NCI-H128 (cell line): ENCODE measurements around the gene LUC7L.
"Not testable (repeated sequence)": the region's sequence is repeated elsewhere in the genome, so short reads cannot be mapped to it uniquely, and the experiment has no call there.

Experiments used
- DNase-seq: peaks from one replicate; lab custom pipeline; 2025; ENCODE audit not compliant: unreplicated experiment; lab: John Stamatoyannopoulos, UW

LUC7L gene

DNA sequence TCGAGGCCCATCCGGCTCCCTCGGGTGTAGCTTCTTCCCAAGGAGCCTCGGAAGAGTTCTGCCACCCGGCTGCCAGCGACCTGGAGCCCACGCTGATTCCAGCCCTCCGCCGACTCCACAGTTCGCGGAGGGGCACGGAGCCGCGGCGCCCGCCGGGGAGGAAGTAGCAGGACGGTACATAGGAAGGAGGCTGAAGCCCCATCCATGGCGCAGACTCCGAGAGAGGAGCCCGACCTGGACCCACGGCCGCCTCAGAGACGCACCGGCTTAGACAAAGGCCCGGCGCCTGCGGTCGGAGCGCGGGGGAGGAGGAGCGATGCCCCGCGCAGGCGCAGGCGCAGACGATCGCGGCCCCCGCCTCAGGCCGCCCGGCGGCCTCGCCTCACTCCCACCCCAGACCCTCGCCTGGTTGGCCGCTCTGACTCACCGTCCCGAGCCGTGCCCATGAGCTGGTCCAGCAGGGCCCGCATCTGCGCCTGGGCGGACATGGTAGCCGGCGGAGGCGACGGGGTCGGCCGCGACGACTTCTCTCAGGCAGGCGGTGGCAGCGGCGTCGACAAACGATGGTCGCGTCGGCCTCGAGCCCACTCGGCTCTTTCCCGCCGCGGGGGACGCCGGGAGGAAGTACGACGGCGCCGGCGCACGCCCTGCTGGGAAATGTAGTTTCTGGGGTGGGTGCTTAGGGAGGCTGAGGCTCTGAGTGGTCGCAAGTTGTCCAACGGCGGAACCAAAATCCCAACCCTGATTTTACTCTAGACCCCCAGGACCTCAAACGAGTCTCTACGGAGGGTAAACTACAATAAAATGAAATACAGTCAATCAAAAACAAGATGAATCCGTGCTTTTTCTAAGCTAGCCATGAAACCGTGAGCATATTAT, at the start of gene LUC7L:
TSS of gene LUC7L (minus strand) at position 598 of the 879 bp plus-strand sequence. CDS start at position 488, 110 bp downstream.
- DNase-seq, result peak; percentile 42

DNA sequence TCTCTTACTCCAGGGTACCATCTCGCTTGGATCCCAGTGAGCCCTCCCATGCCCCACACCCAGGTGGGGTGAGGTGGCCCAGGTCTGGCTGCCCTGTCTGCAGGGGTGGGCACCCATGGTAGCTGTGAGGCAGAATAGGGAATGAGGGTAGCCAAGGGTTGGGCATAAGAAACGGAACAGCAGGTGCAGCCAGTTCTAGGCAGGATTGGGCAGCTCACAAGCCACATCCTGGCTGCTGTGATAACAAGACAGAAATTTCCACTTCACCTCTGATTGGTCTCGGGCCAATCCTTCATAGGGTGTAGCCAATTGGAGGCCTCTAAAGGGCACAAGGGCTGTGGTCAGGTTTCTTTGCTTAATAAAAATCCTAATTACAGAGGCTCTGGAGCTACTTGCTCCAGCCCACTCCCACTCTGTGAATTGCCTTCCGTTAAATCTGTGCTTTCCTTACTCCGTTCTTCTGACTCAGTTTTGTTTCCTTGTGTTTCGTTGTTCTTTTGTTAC, 49.7 kb upstream of the LUC7L start:
- no peak for DNase-seq

- DNase-seq, result no peak
Observed at GRCh38 chr16:276426-277077, 47.3 kb upstream of the LUC7L start.

GRCh38 chr16:275786-276232, 46.6 kb upstream of the LUC7L start, which contains the start of gene RGS11:
RGS11 (minus strand) TSS chr16:275944; CDS start chr16:275911, 33 bp downstream.
- DNase-seq, result no peak

GRCh38 chr16:275041-275641, 45.9 kb upstream of the LUC7L start:
- no peak for DNase-seq

DNA sequence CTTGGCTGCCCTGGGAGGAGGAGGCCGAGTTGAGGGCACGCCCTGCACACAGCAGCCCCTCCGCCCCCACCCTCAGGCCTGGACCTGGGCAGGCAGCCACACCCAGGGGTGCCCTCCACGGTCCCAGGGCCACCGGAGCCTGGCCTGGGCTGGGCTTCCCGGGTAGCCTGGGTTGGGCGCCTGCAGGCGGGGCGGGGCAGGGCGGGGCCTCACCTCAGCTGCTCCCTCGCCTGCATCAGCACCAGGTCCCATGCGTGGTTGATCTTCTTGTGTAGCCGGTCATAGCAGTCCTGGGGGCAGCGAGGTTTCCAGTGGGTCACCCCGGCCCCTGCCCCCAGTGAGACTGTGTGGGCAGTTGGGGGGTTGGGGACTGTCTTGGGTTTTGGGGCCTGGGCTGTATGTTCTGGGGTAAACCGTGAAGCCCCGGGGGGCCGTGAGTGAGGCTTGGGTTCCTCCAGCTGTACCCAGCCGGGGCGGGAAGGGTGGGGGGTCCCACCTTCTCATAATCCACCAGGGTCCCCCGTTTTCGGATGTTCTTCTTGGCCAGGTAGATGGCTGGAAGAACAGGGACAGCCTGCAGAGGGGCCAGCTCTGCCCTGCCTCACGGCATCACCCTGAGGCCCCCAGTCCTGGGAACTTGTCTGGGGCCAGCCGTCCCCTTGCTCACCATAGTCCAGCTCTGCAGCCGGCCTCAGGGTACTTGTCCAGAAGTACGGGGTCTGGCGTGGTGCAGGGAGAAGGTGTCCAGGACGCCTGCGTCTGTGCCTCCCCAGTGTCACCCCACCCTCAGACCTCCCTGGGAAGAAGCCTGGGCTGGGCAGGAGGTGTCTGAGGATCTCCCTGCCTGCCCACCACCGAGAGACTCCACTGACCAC, 44.5 kb upstream of the LUC7L start:
- no peak for DNase-seq

DNA sequence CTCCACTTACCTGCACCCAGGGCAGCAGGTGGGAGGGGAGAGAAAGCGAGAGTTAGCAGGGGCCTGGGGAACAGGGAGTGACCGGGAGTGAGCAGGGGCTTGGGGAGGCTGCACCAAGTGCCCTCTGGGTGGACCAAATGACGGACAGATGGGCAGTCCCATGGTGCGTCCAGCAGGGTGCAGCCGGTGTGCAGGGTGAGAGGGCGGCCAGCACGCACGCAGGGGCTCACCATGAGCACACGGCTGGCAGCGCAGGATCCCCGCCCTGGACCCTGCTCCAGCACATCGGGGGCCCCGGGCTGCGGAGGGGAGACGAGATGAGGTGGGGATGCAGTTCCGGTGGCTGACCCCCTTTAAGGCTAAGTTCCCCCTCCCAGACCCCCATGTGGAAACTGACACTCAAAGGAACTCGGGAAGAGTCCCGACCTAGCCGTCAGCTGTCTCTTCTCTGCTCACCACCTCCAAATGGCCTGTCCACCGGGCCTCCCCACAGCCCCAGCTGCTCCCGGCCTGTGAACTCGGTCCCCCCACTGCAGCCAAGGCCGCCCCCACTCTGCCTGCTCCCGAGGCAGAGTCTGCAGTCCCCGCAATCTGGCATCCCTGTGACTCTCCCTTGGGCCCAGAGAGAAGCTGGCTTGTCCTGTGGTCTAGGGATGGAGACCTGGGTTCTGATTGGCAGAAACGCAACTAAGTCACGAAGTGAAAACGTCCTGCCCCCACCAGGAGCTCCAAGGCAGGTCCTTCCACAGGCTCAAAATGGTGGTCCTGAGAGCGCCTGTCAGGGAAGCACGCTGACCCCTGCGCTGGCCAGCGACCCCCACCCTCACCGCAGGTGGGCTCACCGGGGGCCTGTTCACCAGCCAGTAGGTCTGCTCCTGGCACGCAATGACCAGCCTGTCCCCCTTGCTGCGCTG, 43.6 kb upstream of the LUC7L start:
- DNase-seq, result no peak

DNA sequence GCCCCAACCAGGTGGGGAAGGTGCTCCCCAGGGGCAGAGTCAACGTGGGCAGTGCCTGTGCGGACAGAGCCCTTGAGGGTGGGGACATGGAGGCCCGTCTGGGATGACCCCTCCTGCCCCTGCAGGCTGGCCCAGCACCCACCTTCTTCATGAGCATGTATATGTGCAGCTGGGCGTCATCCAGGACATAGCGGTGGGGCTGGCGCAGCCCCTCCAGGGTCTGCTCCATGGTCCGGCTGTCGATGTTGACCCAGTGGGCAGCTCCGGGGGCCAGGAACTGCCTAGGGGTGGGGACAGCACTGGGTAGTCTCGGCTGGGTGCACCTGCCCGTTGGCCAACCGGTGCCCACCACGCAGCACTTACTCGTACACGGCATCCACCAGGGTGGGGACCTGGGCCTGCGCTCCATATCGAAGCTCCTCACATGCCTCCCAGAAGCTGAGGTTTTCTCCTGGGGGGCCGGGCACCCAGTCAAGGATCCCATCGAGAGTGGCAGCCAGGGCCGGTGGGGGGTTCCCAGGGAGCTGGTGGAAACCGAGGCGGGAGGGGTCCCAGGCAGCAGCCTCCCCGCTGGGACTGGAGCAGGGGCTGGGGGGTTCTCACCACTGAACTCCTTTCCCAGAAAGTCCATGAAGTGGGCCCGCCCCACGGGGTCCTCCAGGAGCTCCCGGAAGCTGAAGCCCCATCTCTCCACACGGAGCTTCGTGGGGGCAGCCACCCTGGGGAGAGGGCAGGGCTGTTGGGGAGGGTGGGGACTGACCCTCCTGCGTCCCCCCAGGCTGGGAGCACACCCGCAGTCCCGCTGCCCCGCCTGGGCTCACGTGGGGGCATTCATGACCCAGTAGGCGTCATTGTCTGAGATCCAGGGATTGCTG, 41.4 kb upstream of the LUC7L start:
- no peak for DNase-seq

DNA sequence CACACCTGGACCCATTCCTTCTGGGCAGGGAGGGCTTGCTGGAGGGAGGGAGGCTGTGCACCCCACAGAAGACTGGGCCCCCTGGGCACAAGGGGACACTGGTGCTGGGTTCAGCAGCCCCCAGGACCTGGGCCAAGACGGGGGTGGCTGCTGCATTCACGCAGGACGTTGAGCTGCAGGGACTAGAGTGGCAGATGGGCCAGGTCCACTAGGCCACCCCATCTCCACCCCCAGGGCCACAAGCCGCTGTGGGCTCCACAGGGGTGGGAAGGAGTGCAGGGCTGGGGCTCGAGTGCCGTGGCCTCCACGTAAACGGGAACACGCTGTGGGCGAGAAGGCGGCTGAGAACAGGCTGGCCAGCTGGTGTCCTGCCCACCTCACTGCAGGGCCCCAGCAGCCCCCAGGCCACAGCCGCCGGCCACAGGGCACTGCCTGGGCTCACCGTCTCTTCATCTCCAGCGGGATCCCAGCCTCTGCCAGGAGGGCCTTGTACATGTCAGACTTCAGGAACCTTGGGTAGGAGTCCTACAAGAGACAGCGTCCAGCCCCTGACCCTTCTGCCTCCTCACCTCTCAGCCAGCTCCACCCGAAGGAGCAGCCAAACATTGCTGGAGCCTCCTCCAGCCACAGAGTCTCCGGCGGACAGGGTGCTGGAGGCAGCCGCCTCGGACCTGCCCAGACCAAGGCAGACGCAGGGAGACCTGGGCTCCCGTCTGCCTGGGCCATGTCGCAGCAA, 40.0 kb upstream of the LUC7L start:
- no peak for DNase-seq

DNA sequence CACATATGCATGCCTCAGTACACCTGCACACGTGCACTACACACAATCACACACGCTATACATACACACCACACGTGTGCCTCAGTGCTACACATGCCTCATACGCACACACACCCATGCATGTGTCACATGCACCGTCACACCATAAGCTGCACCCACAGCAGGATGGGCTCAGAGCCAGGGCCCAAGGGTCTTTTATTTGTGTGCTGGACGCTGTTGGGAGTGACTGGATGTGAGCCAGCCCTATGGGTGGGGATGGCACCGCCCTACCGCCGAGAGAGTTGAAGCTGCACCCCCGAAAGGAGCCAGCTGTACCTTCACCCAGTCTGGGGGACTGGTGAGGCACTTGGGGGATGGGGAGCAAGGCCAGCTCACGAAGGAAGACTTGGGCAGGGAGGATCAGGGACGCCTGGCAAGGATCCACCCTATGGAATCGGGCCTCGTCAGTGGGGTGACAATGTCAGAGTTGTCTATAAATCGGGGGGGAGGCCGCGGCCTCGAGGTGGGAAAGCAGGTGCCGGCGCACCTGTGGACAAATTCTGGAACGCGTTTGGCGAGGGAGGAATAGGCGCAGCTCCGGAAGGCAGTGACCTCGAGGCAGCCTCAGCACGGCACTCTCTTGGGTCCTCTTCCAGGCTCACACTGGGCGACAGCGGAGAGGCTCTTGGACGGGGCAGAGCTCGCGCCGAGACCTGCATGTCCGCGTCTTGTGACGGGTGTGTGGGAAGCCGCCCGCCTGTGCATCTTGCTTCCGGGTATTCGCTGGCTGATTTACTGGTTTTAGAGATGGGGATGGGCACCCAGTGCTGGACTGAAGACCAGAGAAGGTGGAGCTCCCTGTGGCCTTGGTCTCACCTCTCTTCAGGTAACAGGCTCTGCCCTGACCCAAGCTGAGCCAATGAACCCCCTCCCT, 39.1 kb upstream of the LUC7L start:
- DNase-seq, result no peak

- not testable (repeated sequence) for DNase-seq
Observed at GRCh38 chr16:267562-267961, 38.3 kb upstream of the LUC7L start.

DNA sequence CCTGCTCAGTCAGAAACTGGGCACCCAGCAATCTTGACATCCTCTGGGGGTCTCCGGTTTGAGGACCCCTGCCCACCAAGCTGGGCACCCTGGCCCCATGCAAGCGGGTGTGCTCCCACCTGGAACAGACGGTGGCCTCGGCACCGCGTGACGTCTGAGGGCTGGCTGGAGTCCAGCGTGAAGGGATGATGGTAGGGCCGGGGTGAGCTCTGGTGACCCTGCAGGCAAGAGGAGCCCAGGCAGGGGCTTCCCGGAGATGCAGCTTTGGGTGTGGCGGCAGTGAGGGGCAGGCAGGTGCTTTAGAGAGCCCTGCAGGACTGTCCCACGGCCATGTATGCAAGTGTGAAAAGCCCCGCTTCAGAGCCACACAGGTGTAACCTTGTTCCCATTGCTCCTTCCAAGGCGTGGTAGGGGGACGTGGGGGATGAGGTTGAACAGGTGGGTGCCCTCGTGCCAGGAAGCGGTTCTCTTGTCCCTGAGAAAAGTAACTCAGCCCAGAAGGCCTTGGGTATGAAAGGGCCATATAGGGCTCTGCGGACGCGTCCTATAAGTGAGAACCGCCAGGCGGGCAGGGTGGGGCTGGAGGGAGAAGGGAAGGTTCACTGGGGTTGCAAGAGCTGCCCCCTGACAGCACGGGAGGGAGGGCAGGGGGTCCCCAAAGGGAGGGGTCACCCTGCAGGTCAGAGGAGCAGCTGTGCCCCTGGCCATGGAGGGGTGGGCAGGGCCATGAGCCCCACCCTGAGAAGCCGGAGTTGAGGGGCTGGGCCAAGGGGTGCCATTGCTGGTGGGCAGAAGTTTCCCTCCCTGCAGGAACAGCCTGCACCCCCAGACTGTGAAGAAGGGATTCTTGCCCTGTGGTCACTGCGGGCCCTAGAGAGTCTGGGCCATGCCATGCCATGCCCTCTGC, 37.3 kb upstream of the LUC7L start:
- DNase-seq, result no peak

DNA sequence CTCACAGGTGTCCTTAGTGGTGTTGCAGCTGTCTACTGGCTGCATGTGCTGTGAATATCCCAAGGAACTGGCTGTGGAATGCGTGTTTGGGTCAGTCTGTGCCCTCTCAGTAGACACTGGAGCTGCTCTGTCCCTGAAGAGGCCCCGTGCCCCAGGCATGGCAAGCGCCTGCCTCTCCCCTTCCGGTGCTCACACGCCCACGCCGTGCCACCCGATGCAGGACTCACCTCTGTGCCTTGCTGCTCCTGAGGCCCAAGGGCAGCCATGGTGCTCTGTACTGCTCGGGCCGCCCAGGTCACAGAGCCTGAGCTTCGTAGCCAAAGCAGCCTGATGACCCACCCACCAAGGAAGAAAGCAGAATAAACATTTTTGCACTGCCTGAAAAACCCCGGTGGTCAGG, 36.5 kb upstream of the LUC7L start:
- no peak for DNase-seq

GRCh38 chr16:265002-265529, 35.8 kb upstream of the LUC7L start:
- no peak for DNase-seq

DNA sequence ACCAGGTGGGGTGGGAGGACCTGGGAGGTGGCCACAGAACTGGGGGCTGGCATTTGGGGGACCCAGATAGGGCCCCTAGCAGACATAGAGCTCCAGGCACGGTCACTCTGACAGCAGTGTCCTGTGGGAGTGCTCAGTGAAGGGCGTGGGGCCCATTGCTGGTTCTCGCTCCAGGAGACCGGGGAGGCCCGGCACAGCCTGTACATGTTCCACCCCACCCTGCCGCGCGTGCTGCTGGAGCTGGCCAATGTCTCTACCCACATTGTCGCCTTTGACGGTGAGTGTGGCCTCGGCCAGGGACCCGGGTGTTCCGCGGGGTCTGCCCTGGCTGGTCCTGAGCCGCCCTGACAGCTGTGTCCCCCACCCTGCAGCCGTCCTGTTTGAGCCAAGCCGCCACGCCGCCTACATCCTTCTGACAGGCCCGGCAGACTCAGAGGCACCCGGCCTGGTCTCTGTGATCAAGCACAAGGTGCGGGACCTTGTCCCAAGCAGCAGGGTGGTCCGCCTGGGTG, 35.2 kb upstream of the LUC7L start:
- no peak for DNase-seq
